ENCODE data around the gene GPR4.

DNA sequence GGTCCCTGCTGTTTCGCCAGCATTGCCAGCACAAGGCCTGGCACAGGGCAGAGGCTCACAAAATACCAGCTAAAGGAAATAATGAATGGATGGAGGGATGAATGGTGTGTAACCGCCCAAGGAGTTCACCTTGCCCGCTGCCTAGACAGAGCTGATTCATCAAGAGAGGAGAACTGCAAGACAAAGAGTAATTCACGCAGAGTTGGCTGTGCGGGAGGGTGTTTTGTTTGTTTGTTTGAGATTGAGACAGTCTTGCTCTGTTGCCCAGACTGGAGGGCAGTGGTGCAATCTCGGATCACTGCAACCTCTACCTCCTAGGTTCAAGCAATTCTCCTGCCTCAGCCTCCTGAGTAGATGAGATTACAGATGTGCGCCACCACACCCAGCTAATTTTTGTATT lies 20.4 kb downstream of the GPR4 start:
- TF ChIP-seq, protein P1, sequence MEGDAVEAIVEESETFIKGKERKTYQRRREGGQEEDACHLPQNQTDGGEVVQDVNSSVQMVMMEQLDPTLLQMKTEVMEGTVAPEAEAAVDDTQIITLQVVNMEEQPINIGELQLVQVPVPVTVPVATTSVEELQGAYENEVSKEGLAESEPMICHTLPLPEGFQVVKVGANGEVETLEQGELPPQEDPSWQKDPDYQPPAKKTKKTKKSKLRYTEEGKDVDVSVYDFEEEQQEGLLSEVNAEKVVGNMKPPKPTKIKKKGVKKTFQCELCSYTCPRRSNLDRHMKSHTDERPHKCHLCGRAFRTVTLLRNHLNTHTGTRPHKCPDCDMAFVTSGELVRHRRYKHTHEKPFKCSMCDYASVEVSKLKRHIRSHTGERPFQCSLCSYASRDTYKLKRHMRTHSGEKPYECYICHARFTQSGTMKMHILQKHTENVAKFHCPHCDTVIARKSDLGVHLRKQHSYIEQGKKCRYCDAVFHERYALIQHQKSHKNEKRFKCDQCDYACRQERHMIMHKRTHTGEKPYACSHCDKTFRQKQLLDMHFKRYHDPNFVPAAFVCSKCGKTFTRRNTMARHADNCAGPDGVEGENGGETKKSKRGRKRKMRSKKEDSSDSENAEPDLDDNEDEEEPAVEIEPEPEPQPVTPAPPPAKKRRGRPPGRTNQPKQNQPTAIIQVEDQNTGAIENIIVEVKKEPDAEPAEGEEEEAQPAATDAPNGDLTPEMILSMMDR (conservative IDR thresholded peaks at IDR 0.05; ENCODE audit: low read depth, low read length): no peak
- TF ChIP-seq EZH2 (IDR thresholded peaks at IDR 0.05; ENCODE audit: low read length, unreplicated experiment): no peak
- TF ChIP-seq EZH2phosphoT487 (IDR thresholded peaks at IDR 0.05; ENCODE audit: borderline replicate concordance, low read length): no peak
